Neural progenitor cell (in vitro differentiated cells): ENCODE data around the gene MME.

Source experiments
- EZH2 ChIP-seq: fragments of 200-600 bp; sonication (generic); IDR thresholded peaks from 2 replicates; pipeline ENCODE4 v1.6.1; 2017; ENCODE audit warnings: antibody characterized with exemption, mild to moderate bottlenecking, moderate library complexity
- EZH2phosphoT487 ChIP-seq: fragments of 200-600 bp; sonication (generic); IDR thresholded peaks from 2 replicates; pipeline ENCODE4 v1.6.1; 2017; ENCODE audit warnings: antibody characterized with exemption
- TF ChIP-seq, protein P1 (sequence below): fragments of 200-600 bp; sonication (generic); IDR thresholded peaks from 2 replicates; pipeline ENCODE4 v1.5.1; 2017; ENCODE audit warnings: antibody characterized with exemption, mild to moderate bottlenecking

- TF ChIP-seq, protein P1, sequence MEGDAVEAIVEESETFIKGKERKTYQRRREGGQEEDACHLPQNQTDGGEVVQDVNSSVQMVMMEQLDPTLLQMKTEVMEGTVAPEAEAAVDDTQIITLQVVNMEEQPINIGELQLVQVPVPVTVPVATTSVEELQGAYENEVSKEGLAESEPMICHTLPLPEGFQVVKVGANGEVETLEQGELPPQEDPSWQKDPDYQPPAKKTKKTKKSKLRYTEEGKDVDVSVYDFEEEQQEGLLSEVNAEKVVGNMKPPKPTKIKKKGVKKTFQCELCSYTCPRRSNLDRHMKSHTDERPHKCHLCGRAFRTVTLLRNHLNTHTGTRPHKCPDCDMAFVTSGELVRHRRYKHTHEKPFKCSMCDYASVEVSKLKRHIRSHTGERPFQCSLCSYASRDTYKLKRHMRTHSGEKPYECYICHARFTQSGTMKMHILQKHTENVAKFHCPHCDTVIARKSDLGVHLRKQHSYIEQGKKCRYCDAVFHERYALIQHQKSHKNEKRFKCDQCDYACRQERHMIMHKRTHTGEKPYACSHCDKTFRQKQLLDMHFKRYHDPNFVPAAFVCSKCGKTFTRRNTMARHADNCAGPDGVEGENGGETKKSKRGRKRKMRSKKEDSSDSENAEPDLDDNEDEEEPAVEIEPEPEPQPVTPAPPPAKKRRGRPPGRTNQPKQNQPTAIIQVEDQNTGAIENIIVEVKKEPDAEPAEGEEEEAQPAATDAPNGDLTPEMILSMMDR, result no peak
- TF ChIP-seq EZH2 (no peak), EZH2phosphoT487 (no peak)
Observed at GRCh38 chr3:155075200-155075599, 4.9 kb upstream of the MME start.
